Activated T-helper 1 cell treated with anti-CD3 and anti-CD28 coated beads, Interleukin-12 subunit alpha, Interleukin-12 subunit beta, Interleukin-2, Interleukin-4 antibody, amounts not matched to agents 30 ng/mL and 10 ng/mL and 1 ng/mL, durations not matched to agents 14 hours and 24 hours and 36 hours (primary cell): ENCODE data around the gene RBM34. TPM values are rescaled to one million over a fixed set of nuclear protein-coding genes. Genes with fewer than 3 reads are reported as not detected.
A peak's percentile ranks its signal among the peaks of the same experiment; 100 is the strongest.

Experiments
- DNase-seq: peaks from one replicate; pipeline ENCODE4 v3.0.0; 2021; ENCODE audit warnings: low spot score
- H3K27ac Mint-ChIP-seq: one replicate; pipeline ENCODE4 v1.8.0; 2021; ENCODE audit warnings: mild to moderate bottlenecking, mixed read lengths
- H3K27me3 Mint-ChIP-seq: one replicate; pipeline ENCODE4 v1.8.0; 2022; ENCODE audit warnings: mild to moderate bottlenecking, moderate library complexity, mixed read lengths; ENCODE audit not compliant: insufficient read depth
- H3K36me3 Mint-ChIP-seq: one replicate; pipeline ENCODE4 v1.8.0; 2021; ENCODE audit warnings: low read depth, mixed read lengths
- H3K4me1 Mint-ChIP-seq: one replicate; pipeline ENCODE4 v1.8.0; 2021; ENCODE audit warnings: low read depth, mixed read lengths
- H3K4me3 Mint-ChIP-seq: one replicate; pipeline ENCODE4 v1.8.0; 2021; ENCODE audit warnings: mild to moderate bottlenecking, moderate library complexity, mixed read lengths
- H3K9me3 Mint-ChIP-seq: one replicate; pipeline ENCODE4 v1.8.0; 2021; ENCODE audit warnings: mixed read lengths
- intact Hi-C: fragments of 100-400 bp; cut with micrococcal nuclease; formaldehyde crosslinking; loops from one replicate; pipeline ENCODE4 v1.15.1; 2024
- total RNA-seq: library from RNA; stranded (reverse); gene quantifications from 2 replicates; pipeline ENCODE4 v1.2.3, GENCODE V29; 2022

Gene RBM34
- total RNA-seq, 1 donor from 2014 or later = 120 TPM

GRCh38 chr1:235147269-235147668, 13.8 kb downstream of the RBM34 start:
- no peak for DNase-seq
- intact Hi-C loops = no loop called here
- H3K27ac Mint-ChIP-seq = no peak overlapping the region
- H3K9me3 Mint-ChIP-seq = no peaks in the 10 kb centered on the region
- H3K27me3 Mint-ChIP-seq = no peaks in the 10 kb centered on the region
- no peak overlapping the region for H3K4me3 Mint-ChIP-seq
- H3K4me1 Mint-ChIP-seq = peaks cover 16% of the 10 kb centered on the region
- H3K36me3 Mint-ChIP-seq = peaks cover 41% of the 10 kb centered on the region

DNA sequence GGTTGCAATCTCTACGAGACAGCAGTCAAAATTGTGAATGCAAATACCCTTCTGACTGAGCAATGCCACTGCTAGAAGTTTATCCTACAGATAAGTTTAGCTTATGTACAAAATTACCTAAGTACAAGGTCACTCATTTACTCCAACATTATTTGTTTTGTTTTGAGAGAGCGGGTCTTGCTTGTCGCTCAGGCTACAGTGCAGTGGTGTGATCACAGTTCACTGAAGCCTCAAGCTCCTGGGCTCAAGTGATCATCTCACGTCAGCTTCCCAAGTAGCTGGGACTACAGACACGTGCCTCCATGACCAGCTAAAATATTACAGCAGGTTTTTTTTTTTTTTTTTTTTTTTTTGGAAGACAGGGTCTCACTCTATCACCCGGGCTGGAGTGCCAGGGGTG, 15.4 kb downstream of the RBM34 start:
- H3K27ac Mint-ChIP-seq = no peak overlapping the region
- no peaks in the 10 kb centered on the region for H3K27me3 Mint-ChIP-seq

GRCh38 chr1:235142991-235143390, 18.1 kb downstream of the RBM34 start:
- H3K36me3 Mint-ChIP-seq = peaks cover 51% of the 10 kb centered on the region
- DNase-seq = no peak
- no peak overlapping the region for H3K4me3 Mint-ChIP-seq
- no peaks in the 10 kb centered on the region for H3K27me3 Mint-ChIP-seq
- no peak overlapping the region for H3K27ac Mint-ChIP-seq
- intact Hi-C loops = no loop called here
- H3K4me1 Mint-ChIP-seq = peaks cover 14% of the 10 kb centered on the region
- no peaks in the 10 kb centered on the region for H3K9me3 Mint-ChIP-seq

More for the DNA sequence above, 15.4 kb downstream of the RBM34 start:
- DNase-seq = no peak
- Mint-ChIP-seq H3K36me3 (peaks cover 43% of the 10 kb centered on the region), H3K4me1 (peaks cover 6% of the 10 kb centered on the region), H3K9me3 (no peaks in the 10 kb centered on the region), H3K4me3 (no peak overlapping the region)
- intact Hi-C loops = no loop called here

DNA sequence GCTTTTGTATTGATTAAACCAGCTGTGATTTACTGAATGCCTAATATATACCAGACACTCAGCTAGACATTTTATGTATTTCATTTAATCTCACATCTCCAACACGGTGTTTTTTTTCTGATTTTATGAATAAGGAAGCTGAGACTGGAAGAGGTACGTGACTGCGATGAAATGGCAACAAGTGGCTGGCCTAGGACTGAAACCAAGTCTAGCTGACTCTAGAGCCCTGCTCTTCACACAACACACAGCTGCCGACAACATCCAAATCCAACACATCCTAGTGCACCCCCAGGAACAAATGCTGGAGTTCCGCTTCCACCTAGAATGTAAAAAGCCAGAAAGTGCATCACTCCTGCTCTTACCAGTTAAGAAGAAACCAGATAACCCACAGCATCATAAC, 21.7 kb downstream of the RBM34 start:
- Mint-ChIP-seq H3K27me3 (no peaks in the 10 kb centered on the region), H3K36me3 (peaks cover 63% of the 10 kb centered on the region), H3K4me3 (no peak overlapping the region), H3K4me1 (peaks cover 14% of the 10 kb centered on the region), H3K9me3 (no peaks in the 10 kb centered on the region), H3K27ac (peak overlapping the region; percentile 69)
- no peak for DNase-seq
- intact Hi-C loops = loop anchor here (5.0 kb wide), 1 partner anchor 38 kb away; no protein-coding TSS in a partner anchor

GRCh38 chr1:235138821-235139220, 22.2 kb downstream of the RBM34 start:
- H3K27me3 Mint-ChIP-seq = no peaks in the 10 kb centered on the region
- DNase-seq = no peak
- H3K4me3 Mint-ChIP-seq = no peak overlapping the region

GRCh38 chr1:235136111-235136510, 24.9 kb downstream of the RBM34 start:
- Mint-ChIP-seq H3K27me3 (no peaks in the 10 kb centered on the region), H3K9me3 (no peaks in the 10 kb centered on the region), H3K4me3 (no peak overlapping the region), H3K36me3 (peaks cover 61% of the 10 kb centered on the region), H3K4me1 (peaks cover 14% of the 10 kb centered on the region), H3K27ac (no peak overlapping the region)
- DNase-seq = no peak
- intact Hi-C loops = loop anchor here (5.0 kb wide), 1 partner anchor 41 kb away; no protein-coding TSS in a partner anchor

More at GRCh38 chr1:235138821-235139220, 22.2 kb downstream of the RBM34 start:
- H3K4me1 Mint-ChIP-seq = peaks cover 14% of the 10 kb centered on the region
- peak overlapping the region; percentile 69 for H3K27ac Mint-ChIP-seq
- H3K9me3 Mint-ChIP-seq = no peaks in the 10 kb centered on the region
- intact Hi-C loops = loop anchor here (5.0 kb wide), 1 partner anchor 38 kb away; no protein-coding TSS in a partner anchor
- H3K36me3 Mint-ChIP-seq = peaks cover 63% of the 10 kb centered on the region

DNA sequence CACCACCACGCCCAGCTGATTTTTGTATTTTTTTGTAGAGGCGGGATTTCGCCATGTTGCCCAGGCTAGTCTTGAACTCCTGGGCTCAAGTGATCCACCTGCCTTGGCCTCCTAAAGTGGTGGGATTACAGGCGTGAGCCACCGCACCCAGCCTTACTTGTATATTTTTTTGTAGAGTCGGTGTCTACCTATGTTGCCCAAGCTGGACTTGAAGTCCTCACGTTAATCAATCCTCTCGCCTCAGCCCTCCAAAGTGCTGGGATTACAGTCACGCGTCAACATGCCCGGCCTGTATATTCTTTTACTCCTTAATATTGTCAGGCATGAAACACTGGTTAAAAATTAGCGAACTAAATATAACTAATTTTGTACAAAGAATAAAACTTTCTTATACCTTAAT, 26.9 kb downstream of the RBM34 start:
- H3K4me3 Mint-ChIP-seq = no peak overlapping the region
- no peaks in the 10 kb centered on the region for H3K9me3 Mint-ChIP-seq
- intact Hi-C loops = no loop called here
- H3K36me3 Mint-ChIP-seq = peaks cover 53% of the 10 kb centered on the region
- no peak overlapping the region for H3K27ac Mint-ChIP-seq
- no peaks in the 10 kb centered on the region for H3K27me3 Mint-ChIP-seq
- peaks cover 10% of the 10 kb centered on the region for H3K4me1 Mint-ChIP-seq
- no peak for DNase-seq

GRCh38 chr1:235133086-235133485, 28.0 kb downstream of the RBM34 start:
- Mint-ChIP-seq H3K9me3 (no peaks in the 10 kb centered on the region), H3K27me3 (no peaks in the 10 kb centered on the region), H3K4me1 (peaks cover 6% of the 10 kb centered on the region), H3K27ac (no peak overlapping the region), H3K36me3 (peaks cover 45% of the 10 kb centered on the region), H3K4me3 (no peak overlapping the region)
- intact Hi-C loops = no loop called here
- no peak for DNase-seq

- no peak for DNase-seq
- intact Hi-C loops = no loop called here
- H3K9me3 Mint-ChIP-seq = no peaks in the 10 kb centered on the region
- H3K4me3 Mint-ChIP-seq = no peak overlapping the region
- H3K4me1 Mint-ChIP-seq = peaks cover 16% of the 10 kb centered on the region
- H3K27me3 Mint-ChIP-seq = no peaks in the 10 kb centered on the region
- peaks cover 47% of the 10 kb centered on the region for H3K36me3 Mint-ChIP-seq
- H3K27ac Mint-ChIP-seq = peak overlapping the region; percentile 8
Observed at GRCh38 chr1:235131961-235132360, 29.1 kb downstream of the RBM34 start.

- no peak overlapping the region for H3K27ac Mint-ChIP-seq
- no peak for DNase-seq
- H3K4me1 Mint-ChIP-seq = peaks cover 28% of the 10 kb centered on the region
- peaks cover 46% of the 10 kb centered on the region for H3K36me3 Mint-ChIP-seq
- H3K4me3 Mint-ChIP-seq = no peak overlapping the region
- H3K27me3 Mint-ChIP-seq = no peaks in the 10 kb centered on the region
- no peaks in the 10 kb centered on the region for H3K9me3 Mint-ChIP-seq
- intact Hi-C loops = no loop called here
Observed at GRCh38 chr1:235130766-235131270, 30.2 kb downstream of the RBM34 start.

- intact Hi-C loops = loop anchor here (2.0 to 10.0 kb wide), 3 partner anchors 77 to 515 kb away; partner anchors contain the start of genes B3GALNT2 and GNG4
- Mint-ChIP-seq H3K36me3 (peaks cover 42% of the 10 kb centered on the region), H3K27me3 (no peaks in the 10 kb centered on the region), H3K27ac (peak overlapping the region; percentile 78), H3K4me1 (peaks cover 34% of the 10 kb centered on the region), H3K9me3 (no peaks in the 10 kb centered on the region), H3K4me3 (peak overlapping the region; percentile 19)
- DNase-seq = no peak
Observed at GRCh38 chr1:235129774-235130570, 31.1 kb downstream of the RBM34 start.

GRCh38 chr1:235128456-235129328, 32.4 kb downstream of the RBM34 start, which contains the start of gene TOMM20:
Gene TOMM20 (minus strand): TSS chr1:235128837. CDS start chr1:235128715, 122 bp downstream.
- intact Hi-C loops = loop anchor here (1.0 to 10.0 kb wide), 8 partner anchors 24 to 755 kb away; partner anchors contain the start of genes ARID4B, B3GALNT2, COA6 and GGPS1
- peak within 1 kb of the TSS; percentile 94 for H3K27ac Mint-ChIP-seq
- H3K4me1 Mint-ChIP-seq = peaks cover 45% of the 10 kb centered on the region
- no peaks in the 10 kb centered on the region for H3K27me3 Mint-ChIP-seq
- DNase-seq = peak; percentile 94
- no peaks in the 10 kb centered on the region for H3K9me3 Mint-ChIP-seq
- H3K4me3 Mint-ChIP-seq = peak within 1 kb of the TSS; percentile 99
- H3K36me3 Mint-ChIP-seq = peaks cover 42% of the 10 kb centered on the region
